Skin epidermis (tissue), 12 donors: Measurements from ENCODE around the gene ZNF480.
"Not testable (repeated sequence)": the region's sequence is repeated elsewhere in the genome, so short reads cannot be mapped to it uniquely, and the experiment has no call there.

Experiments used
- H3K27ac ChIP-seq, 21 experiments: fragments of 200-600 bp; sonication (generic) in 11 of 21; one replicate each; pipeline ENCODE4 v1.5.0; 2020; ENCODE audit warnings: mild to moderate bottlenecking in 3 of 21, inconsistent platforms in 2 of 21, moderate library complexity in 2 of 21
- H3K4me3 ChIP-seq, 7 experiments: fragments of 200-600 bp; sonication (generic) in 2 of 7; one replicate each; pipeline ENCODE4 v1.5.0; 2020; ENCODE audit warnings: inconsistent platforms in 2 of 7, mild to moderate bottlenecking in 2 of 7, moderate library complexity in 1 of 7

ZNF480 gene

DNA sequence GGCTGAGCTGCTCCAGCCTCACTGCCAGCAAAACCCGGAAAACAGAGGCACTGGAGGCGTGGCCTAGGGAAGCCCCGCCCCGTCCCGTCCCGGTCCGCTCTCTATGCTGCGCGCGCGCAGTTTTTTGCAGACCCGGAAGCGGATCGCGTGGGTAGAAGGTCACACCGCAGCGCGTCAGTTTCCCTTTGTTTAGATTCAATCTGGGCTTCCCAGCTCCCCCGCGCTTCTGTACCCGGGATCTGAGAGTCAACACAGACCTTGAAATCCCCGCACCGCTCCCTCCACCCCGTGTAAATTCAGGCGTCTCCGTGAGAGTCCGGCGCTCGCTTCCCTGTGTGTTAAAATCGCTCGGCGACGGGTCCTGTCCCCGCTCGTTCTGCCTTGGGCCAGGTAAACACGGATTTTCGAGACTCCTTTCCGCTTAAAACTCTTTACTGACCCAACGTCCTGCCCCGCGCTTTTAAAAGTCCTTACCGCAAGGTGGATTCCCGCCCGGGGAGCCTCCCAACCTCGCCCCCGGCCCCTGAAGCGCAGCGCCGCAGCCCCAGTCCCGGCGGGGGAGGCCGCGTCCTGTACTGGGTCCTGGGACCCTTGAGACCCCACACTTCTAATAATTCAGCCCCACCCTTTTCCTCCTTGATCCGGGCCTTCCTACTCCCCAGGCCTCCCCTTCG lies 39.3 kb downstream of the ZNF480 start, which contains the start of gene ZNF610:
Gene ZNF610, plus strand, starts transcription at position 127 of the 674 bp plus-strand sequence. CDS start 12,930 bp downstream, outside the sequence.
- Histone ChIP-seq H3K4me3 (peak within 1 kb of the TSS; percentile 58 to 74 (median 64)), H3K27ac (peak within 1 kb of the TSS in 20 of 21 experiments; percentile 52 to 96 (median 84))

DNA sequence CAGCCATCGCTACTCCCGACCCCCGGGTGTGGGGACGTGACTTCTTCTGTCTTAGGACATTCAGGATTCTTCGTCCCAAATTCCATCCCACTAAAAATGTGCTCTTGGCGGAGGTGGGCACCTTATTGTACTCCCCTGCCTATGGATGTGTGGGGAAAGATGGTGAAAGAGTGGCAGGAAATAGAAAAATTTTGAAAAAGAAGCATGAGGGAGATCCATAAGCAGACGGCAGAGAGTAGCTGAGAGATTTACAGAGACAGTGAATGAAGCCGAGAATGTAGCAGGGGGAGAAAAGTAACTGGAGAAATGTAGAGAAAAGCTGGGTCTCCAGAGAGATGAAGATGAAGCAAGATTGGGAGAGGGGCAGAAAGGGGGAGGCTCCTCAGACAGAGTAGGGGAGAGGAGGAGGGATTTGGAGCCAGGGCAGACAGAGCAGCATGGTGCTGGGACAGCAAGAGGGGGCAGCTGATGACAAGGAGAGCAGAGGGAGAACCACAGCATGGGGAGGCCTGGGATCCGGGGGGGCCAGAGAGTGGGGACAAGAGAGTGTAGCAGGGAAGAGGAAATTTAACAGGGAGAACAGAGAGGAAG lies 39.9 kb downstream of the ZNF480 start:
- H3K27ac ChIP-seq, result peak overlapping the region in 20 of 21 experiments; percentile 52 to 96 (median 84)
- H3K4me3 ChIP-seq, result peak overlapping the region; percentile 58 to 74 (median 64)

DNA sequence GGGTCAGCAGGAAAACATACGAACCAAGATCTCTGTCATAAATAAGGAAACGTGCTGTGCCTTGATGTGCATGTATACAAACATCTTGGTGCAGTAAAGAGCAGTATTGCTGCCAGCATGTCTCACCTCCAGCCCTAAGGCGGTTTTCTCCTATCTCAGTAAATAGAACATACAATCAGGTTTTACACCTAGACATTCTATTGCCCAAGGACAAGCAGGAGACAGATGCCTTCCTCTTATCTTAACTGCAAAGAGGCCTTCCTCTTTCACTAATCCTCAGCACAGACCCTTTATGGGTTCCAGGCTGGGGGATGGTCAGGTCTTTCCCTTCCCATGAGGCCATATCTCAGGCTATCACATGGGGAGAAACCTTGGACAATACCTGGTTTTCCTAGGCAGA lies 42.1 kb downstream of the ZNF480 start:
- not testable (repeated sequence) for H3K27ac ChIP-seq, H3K4me3 ChIP-seq

DNA sequence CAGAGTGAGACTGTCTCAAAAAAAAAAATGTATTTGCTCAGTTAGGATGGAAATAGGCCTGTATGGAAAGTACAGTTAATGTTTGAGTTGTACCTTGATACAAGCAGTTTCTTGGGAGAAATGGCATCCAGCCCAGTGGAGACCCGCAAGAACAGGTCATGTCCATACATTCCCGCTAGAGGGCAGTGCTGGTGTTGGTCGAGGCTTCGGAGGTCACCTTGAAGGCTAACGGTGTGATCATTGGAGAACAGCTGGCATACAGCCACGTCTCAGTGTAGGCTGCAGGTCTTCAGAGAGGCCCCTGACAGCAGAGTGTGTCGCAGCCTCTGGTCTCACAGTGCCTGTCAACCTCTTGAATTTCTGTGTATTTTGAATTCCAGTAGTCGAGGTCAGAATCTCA lies 46.6 kb downstream of the ZNF480 start:
- Histone ChIP-seq H3K4me3 (no peak overlapping the region), H3K27ac (no peak overlapping the region)

DNA sequence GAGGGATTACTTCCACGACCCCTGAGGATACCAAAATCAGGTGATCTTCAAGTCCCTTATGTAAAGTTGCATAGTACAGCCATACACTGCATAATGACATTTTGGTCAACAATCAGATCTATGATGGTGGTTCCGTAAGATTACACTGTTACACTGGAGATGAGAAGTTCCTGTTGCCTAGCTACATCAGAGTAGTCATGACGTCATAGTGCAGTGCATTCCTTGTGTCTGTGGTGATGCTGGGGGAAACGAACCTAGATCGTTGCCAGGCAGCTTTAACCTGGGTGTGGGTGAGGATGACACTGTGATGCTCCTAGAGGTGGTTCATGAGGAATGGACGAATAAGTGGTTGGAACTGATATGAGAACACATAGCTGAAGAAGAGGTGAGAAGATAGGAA lies 48.2 kb downstream of the ZNF480 start:
- no peak overlapping the region for H3K4me3 ChIP-seq
- no peak overlapping the region for H3K27ac ChIP-seq

DNA sequence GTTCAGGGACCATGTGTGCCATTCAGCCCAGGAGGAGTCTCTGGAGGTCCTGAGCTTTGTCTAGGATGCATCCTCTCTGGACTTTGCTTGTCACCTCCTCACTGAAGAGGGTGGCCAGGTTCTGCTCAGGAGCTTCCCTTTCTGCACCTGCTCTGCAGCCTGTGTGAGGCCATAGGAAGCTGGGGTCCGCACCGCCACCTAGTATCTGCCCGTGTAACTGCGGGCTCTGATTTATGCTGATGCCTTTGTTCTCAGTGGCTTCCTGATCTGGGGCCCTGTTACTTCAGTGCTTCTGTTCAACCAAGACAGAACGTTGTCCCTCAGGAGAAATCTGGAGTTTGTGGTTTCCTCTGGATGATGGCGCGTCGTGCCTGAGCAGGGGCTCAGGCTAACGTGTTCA lies 54.5 kb downstream of the ZNF480 start:
- Histone ChIP-seq H3K27ac (no peak overlapping the region), H3K4me3 (no peak overlapping the region)

DNA sequence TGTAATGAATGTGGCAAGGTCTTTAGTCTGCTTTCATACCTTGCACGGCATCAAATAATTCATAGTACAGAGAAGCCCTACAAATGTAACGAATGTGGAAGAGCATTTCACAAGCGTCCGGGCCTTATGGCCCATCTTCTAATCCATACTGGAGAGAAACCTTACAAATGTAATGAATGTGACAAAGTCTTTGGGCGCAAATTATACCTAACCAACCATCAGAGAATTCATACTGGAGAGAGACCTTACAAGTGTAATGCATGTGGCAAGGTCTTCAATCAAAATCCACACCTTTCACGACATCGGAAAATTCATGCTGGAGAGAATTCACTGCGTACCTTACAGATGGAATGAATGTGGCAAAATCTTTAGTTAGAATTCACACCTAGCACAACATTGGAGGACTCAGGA lies 69.5 kb downstream of the ZNF480 start:
- no peak overlapping the region for H3K27ac ChIP-seq
- H3K4me3 ChIP-seq, result no peak overlapping the region

DNA sequence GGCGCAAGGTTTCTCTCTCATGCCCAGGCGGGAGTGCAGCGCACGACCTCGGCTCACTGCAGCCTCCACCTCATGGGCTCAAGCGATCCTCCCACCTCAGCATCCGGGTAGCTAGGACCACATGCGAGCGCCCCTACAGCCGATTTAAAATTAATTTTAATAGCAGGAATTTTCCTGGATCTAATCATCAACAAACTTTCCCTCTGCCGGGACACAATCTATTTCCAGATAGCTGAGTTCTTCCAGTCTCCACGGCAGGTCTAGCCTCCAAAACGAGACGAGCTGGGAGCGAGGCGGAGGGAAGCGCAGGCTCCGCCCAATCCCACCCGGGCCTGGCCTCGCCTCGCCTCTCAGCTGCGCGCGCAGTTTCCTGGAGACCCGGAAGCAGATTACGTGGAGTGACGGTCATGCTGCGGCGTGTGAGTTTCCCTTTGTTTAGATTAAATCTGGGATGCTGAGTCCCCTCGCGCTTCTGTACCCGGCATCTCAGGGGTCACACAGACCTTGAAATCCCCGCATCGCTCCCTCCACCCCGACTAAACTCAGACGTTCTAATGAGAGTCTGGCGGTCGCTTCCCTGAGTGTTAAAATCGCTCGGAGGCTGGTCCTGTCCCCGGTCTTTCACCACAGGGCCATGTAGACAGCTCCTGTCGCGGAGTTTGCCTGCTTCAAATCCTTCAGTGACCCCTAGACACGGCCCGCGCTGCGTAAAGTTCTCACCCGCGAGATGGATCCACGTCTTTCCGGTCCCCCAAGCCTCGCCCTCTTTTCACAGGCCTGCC lies 72.8 kb downstream of the ZNF480 start, which contains the start of gene ZNF880:
Gene ZNF880, plus strand, starts transcription at position 365 of the 782 bp plus-strand sequence. Its CDS starts 43 bp downstream, at position 408.
- peak within 1 kb of the TSS; percentile 51 to 78 (median 59) for H3K4me3 ChIP-seq
- peak within 1 kb of the TSS; percentile 72 to 98 (median 90) for H3K27ac ChIP-seq

DNA sequence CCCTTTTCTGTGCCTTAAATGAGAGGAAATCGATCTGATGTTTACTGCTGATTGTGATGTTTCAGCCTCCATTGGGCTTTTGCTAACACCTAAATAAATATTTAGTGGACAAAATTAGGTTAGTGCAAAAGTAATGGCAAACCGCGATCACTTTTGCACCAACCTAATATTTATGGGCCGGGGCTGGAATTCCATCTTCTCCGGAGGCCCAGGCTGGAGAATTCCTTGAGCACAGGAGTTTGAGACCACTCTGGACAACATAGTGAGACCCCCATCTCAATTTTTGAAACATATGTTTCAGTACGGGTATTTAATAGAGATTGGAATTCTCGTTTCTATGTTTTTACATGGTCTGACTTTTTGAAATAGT lies 73.4 kb downstream of the ZNF480 start:
- peak overlapping the region; percentile 51 to 78 (median 59) for H3K4me3 ChIP-seq
- peak overlapping the region; percentile 72 to 98 (median 90) for H3K27ac ChIP-seq
